NB4 (cell line): ENCODE measurements around the gene CKAP5.

Experiments used
- MYC ChIP-seq: IDR thresholded peaks from 2 replicates; pipeline ENCODE4 v1.6.1; 2011; ENCODE audit warnings: low read depth, low read length
- POLR2A ChIP-seq: IDR thresholded peaks from 2 replicates; pipeline ENCODE4 v1.6.1; 2011; ENCODE audit warnings: mild to moderate bottlenecking; ENCODE audit not compliant: insufficient read length; ENCODE audit errors: extremely low read depth
- TF ChIP-seq, protein P1 (sequence below): IDR thresholded peaks from one replicate; pipeline ENCODE4 v1.5.1; 2012; ENCODE audit warnings: low read depth, low read length
- TF ChIP-seq, protein P2 (sequence below): IDR thresholded peaks from 2 replicates; pipeline ENCODE4 v1.6.1; 2011; ENCODE audit warnings: low read depth, low read length

DNA sequence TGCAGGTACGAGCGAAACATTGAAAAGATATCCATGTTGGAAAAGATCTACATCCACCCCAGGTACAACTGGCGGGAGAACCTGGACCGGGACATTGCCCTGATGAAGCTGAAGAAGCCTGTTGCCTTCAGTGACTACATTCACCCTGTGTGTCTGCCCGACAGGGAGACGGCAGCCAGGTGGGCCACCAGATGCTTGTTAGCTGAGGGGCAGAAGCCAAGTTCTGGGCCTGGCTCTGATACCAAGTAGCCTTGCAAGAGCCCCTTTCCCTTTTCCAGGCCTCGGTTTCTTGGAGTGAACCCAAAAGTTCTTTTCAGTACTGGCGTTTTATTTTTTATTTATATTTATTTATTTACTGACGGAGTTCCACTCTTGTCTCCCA is 117.4 kb downstream of the CKAP5 start:
- TF ChIP-seq, protein P1, sequence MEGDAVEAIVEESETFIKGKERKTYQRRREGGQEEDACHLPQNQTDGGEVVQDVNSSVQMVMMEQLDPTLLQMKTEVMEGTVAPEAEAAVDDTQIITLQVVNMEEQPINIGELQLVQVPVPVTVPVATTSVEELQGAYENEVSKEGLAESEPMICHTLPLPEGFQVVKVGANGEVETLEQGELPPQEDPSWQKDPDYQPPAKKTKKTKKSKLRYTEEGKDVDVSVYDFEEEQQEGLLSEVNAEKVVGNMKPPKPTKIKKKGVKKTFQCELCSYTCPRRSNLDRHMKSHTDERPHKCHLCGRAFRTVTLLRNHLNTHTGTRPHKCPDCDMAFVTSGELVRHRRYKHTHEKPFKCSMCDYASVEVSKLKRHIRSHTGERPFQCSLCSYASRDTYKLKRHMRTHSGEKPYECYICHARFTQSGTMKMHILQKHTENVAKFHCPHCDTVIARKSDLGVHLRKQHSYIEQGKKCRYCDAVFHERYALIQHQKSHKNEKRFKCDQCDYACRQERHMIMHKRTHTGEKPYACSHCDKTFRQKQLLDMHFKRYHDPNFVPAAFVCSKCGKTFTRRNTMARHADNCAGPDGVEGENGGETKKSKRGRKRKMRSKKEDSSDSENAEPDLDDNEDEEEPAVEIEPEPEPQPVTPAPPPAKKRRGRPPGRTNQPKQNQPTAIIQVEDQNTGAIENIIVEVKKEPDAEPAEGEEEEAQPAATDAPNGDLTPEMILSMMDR = no peak
- no peak for TF ChIP-seq POLR2A
- TF ChIP-seq MYC = no peak
- TF ChIP-seq, protein P2, sequence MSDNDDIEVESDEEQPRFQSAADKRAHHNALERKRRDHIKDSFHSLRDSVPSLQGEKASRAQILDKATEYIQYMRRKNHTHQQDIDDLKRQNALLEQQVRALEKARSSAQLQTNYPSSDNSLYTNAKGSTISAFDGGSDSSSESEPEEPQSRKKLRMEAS = no peak
